ENCODE measurements around the gene EPHB6.

Gene EPHB6

GRCh38 chr7:142854372-142855113 lies at the start of gene EPHB6:
EPHB6 (plus strand) TSS chr7:142855076; CDS start chr7:142863228, 8,152 bp downstream.
- no peak for DNase-seq (ENCODE audit: low read depth)

GRCh38 chr7:142805350-142806021 lies 49.4 kb upstream of the EPHB6 start:
- no peak for DNase-seq (ENCODE audit: low read depth)

GRCh38 chr7:142806022-142806356 lies 48.9 kb upstream of the EPHB6 start:
- DNase-seq (ENCODE audit: low read depth), result no peak

GRCh38 chr7:142806957-142807356 lies 47.9 kb upstream of the EPHB6 start:
- DNase-seq (ENCODE audit: low read depth), result no peak

GRCh38 chr7:142807855-142808460 lies 46.9 kb upstream of the EPHB6 start:
- no peak for DNase-seq (ENCODE audit: low read depth)

- no peak for DNase-seq (ENCODE audit: low read depth)
Observed at GRCh38 chr7:142808461-142808801, 46.4 kb upstream of the EPHB6 start.

- DNase-seq (ENCODE audit: low read depth), result no peak
Observed at GRCh38 chr7:142808802-142809583, 45.9 kb upstream of the EPHB6 start.

- DNase-seq (ENCODE audit: low read depth), result no peak
Observed at GRCh38 chr7:142809671-142810070, 45.2 kb upstream of the EPHB6 start.

GRCh38 chr7:142811154-142811737 lies 43.6 kb upstream of the EPHB6 start:
- no peak for DNase-seq (ENCODE audit: low read depth)

- DNase-seq (ENCODE audit: low read depth), result no peak
Observed at GRCh38 chr7:142812437-142813215, 42.2 kb upstream of the EPHB6 start.

GRCh38 chr7:142813226-142813625 lies 41.6 kb upstream of the EPHB6 start:
- peak; percentile 35 for DNase-seq (ENCODE audit: low read depth)

GRCh38 chr7:142813699-142814098 lies 41.2 kb upstream of the EPHB6 start:
- no peak for DNase-seq (ENCODE audit: low read depth)

GRCh38 chr7:142814451-142814850 lies 40.4 kb upstream of the EPHB6 start:
- no peak for DNase-seq (ENCODE audit: low read depth)

- DNase-seq (ENCODE audit: low read depth), result no peak
Observed at GRCh38 chr7:142815134-142815533, 39.7 kb upstream of the EPHB6 start.

GRCh38 chr7:142817506-142817905 lies 37.4 kb upstream of the EPHB6 start:
- DNase-seq (ENCODE audit: low read depth), result no peak

GRCh38 chr7:142819530-142819929 lies 35.3 kb upstream of the EPHB6 start:
- DNase-seq (ENCODE audit: low read depth), result no peak

GRCh38 chr7:142822714-142823113 lies 32.2 kb upstream of the EPHB6 start:
- no peak for DNase-seq (ENCODE audit: low read depth)

- no peak for DNase-seq (ENCODE audit: low read depth)
Observed at GRCh38 chr7:142827951-142828500, 26.9 kb upstream of the EPHB6 start.

GRCh38 chr7:142832417-142832816 lies 22.5 kb upstream of the EPHB6 start:
- no peak for DNase-seq (ENCODE audit: low read depth)

GRCh38 chr7:142833174-142834048 lies 21.5 kb upstream of the EPHB6 start:
- DNase-seq (ENCODE audit: low read depth), result no peak

Data from HS-5 (cell line).